Measurements from ENCODE around the gene ATP9A. TPM values are rescaled to one million over a fixed set of nuclear protein-coding genes. Genes with fewer than 3 reads are reported as not detected.
"Not testable (repeated sequence)": the region's sequence is repeated elsewhere in the genome, so short reads cannot be mapped to it uniquely, and the experiment has no call there.

Gene ATP9A
- total RNA-seq, 2 experiments from 2014 or later, result 0.21 to 0.50 TPM

DNA sequence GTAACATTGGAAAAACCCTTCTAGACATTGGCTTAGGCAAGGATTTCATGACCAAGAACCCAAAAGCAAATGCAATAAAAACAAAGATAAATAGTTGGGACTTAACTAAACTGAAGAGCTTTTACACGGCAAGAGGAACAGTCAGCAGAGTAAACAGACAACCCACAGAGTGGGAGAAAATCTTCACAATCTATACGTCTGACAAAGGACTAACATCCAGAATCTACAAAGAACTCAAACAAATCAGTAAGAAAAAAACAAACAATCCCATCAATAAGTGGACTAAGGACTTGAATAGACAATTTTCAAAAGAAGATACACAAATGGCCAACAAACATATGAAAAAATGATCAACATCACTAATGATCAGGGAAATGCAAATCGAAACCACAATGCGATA, 45.9 kb downstream of the ATP9A start:
- H3K27ac Mint-ChIP-seq; H3K9me3 Mint-ChIP-seq; H3K36me3 Mint-ChIP-seq (ENCODE audit: low read depth); H3K4me1 Mint-ChIP-seq; CTCF ChIA-PET; POLR2A ChIA-PET; H3K4me3 Mint-ChIP-seq; DNase-seq: not testable (repeated sequence)
- H3K27me3 Mint-ChIP-seq, result peaks cover 11% of the 10 kb centered on the region

DNA sequence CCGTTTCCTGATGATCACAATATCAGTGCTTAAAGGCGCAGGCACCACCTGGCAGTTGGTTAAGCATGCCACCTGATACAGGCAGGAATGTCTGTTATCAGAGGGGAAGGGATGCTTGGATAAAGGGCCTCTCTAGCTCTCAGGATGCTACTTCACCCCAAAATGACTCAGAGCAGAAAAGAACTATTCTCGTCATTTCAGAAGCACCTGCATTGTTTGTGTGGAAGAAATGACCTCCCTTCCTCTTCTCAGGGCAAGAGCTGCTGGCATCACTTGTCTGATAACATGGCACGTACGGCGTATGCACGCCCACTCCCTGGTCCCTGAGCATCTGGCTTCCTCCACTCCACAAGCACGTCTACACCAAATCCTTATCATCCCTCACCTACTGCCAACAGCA, 47.3 kb downstream of the ATP9A start:
- peaks cover 1% of the 10 kb centered on the region for H3K4me1 Mint-ChIP-seq
- DNase-seq, result no peak
- POLR2A ChIA-PET, result no interaction called here
- peaks cover 11% of the 10 kb centered on the region for H3K27me3 Mint-ChIP-seq
- no peaks in the 10 kb centered on the region for H3K36me3 Mint-ChIP-seq (ENCODE audit: low read depth)
- H3K4me3 Mint-ChIP-seq, result no peak overlapping the region
- CTCF ChIA-PET, result interaction anchor here (1.2 kb wide), 1 partner anchor 24 kb away, joined by 3 read pairs; no protein-coding TSS in a partner anchor
- H3K9me3 Mint-ChIP-seq, result no peaks in the 10 kb centered on the region
- no peak overlapping the region for H3K27ac Mint-ChIP-seq

DNA sequence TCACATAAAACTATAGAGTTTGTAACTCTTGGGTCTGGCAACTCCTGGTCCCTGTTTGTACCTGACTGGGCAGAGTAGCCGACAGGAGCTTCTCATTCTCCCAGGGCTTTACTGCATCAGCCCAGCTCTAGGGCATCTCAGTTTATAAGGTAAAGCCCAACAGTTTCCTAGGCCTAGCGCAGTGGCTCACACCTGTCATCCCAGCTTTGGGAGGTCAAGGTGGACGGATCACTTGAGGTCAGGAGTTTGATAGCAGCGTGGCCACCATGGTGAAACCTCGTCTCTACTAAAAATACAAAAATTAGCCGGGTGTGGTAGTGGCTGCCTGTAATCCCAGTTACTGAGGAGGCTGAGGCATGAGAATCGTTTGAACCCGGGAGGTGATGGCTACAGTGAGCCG, 47.8 kb downstream of the ATP9A start:
- POLR2A ChIA-PET, result no interaction called here
- peaks cover 6% of the 10 kb centered on the region for H3K4me1 Mint-ChIP-seq
- no peak for DNase-seq
- CTCF ChIA-PET, result no interaction called here
- no peak overlapping the region for H3K4me3 Mint-ChIP-seq
- peaks cover 11% of the 10 kb centered on the region for H3K27me3 Mint-ChIP-seq
- H3K36me3 Mint-ChIP-seq (ENCODE audit: low read depth), result no peaks in the 10 kb centered on the region
- H3K27ac Mint-ChIP-seq, result no peak overlapping the region
- H3K9me3 Mint-ChIP-seq, result no peaks in the 10 kb centered on the region

DNA sequence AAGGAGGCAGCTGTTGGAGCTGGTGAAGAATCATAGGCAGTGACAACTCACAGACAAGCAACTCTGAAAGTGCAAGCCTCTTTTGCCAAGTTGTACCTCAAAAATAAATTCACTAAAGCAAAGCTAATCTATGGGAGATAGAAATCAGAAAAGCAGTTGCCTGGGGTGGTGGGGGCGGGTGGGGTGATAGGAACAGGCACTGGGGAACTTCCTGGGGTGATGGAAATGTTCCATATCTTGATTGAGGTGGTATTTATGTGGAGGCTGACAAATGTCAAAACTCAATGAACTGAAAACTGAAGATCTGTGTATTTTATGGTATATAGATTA, 52.4 kb downstream of the ATP9A start:
- no peak for DNase-seq
- Mint-ChIP-seq H3K27me3 (peaks cover 2% of the 10 kb centered on the region), H3K4me3 (no peak overlapping the region), H3K27ac (no peak overlapping the region), H3K36me3 (ENCODE audit: low read depth) (no peaks in the 10 kb centered on the region), H3K9me3 (no peaks in the 10 kb centered on the region), H3K4me1 (peaks cover 11% of the 10 kb centered on the region)
- ChIA-PET CTCF (interaction anchor here (0.7 to 1.7 kb wide), 3 partner anchors 14 to 1013 kb away, joined by 3 to 4 read pairs (median 3); no protein-coding TSS in a partner anchor), POLR2A (no interaction called here)

DNA sequence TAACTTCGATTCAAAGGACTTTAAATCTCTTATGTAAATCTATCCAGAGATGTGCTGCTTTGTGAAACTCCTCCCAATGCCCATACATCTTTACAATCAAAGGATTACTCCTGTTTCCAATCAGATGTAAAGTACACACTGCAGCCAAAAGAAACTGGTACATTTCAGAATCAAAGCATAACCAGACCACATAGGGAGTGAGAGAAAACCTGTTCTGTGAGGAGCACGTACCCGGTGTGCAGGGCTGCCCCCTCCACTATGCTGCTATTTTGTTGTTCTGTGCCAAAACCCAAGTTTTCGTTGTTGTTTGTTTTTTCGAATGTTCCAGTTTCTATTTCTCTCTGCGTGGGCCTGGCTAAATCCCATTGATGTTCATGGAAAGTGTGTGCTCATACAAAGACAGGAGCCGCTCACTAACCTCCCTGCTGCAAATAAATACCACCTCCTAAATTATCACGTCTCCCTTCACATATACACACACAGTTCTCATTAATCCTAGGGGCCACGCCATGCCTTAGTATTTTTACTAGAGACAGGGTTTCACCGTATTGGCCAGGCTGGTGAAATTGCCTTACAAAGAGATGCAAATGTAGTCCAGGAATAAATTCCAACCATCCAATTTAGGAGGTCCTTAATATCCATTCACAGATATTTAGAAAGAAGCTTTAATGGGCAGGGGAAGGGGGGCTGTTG, 52.9 kb downstream of the ATP9A start:
- Mint-ChIP-seq H3K9me3 (no peaks in the 10 kb centered on the region), H3K27me3 (peaks cover 2% of the 10 kb centered on the region), H3K27ac (no peak overlapping the region), H3K4me1 (peaks cover 11% of the 10 kb centered on the region), H3K36me3 (ENCODE audit: low read depth) (no peaks in the 10 kb centered on the region), H3K4me3 (no peak overlapping the region)
- ChIA-PET CTCF (interaction anchor here (1.1 kb wide), 1 partner anchor 18 kb away, joined by 3 read pairs; no protein-coding TSS in a partner anchor), POLR2A (no interaction called here)
- no peak for DNase-seq

DNA sequence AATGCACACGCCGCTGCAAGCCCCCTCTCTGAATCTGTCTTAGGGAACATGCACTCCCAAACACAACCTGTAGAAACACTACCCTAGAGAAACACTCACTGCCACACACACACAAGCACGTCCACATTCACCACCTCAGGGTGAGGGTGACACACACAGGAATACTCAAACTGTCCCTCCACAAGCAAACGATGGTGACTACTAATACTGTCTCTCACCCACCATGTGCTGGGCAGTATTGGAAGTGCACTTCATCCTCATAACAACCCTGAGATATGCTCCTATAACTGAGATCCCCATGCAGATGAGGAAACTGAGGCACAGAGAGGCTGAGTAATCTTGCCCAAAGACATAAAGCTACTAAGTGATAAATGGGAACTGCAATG, 55.0 kb downstream of the ATP9A start:
- ChIA-PET CTCF (no interaction called here), POLR2A (no interaction called here)
- Mint-ChIP-seq H3K4me1 (peaks cover 11% of the 10 kb centered on the region), H3K27ac (no peak overlapping the region), H3K4me3 (no peak overlapping the region), H3K36me3 (ENCODE audit: low read depth) (no peaks in the 10 kb centered on the region), H3K27me3 (peaks cover 2% of the 10 kb centered on the region), H3K9me3 (no peaks in the 10 kb centered on the region)
- DNase-seq, result no peak

DNA sequence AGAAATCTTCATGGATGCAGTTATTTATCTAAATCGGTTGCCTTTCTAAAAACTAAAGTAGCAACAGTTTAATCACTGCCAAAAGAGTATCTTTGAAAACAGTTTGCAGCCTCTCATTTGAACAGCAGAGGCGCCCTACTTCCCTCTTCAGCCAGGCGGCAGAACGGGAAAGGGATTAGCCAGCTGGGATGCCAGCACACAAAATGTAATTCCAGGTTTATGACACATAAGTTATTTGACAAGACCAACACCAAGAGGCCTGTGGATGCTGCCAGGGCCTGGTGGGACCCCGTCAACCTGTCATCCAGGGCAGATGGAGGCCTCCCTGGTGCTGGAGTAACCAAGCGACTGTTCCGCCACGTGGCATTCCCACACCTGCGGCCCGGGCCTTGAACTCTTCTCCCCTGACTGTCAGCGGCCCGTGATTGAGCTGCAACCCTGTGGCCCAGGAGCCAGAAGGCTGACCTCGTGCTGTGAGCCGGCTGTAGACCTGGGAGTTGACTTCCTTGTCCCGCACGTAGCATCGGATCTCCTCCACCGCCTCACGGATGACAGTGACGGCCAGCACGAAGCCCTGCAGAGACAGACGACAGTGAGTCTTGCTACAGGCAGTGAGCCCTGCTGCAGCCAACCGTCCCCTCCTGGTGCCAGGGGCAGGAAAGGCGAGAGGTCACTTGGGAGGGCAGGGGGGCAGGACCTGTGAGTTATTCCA, 55.5 kb downstream of the ATP9A start:
- H3K4me3 Mint-ChIP-seq, result no peak overlapping the region
- H3K27ac Mint-ChIP-seq, result no peak overlapping the region
- no peaks in the 10 kb centered on the region for H3K9me3 Mint-ChIP-seq
- no peak for DNase-seq
- peaks cover 11% of the 10 kb centered on the region for H3K4me1 Mint-ChIP-seq
- ChIA-PET CTCF (no interaction called here), POLR2A (no interaction called here)
- no peaks in the 10 kb centered on the region for H3K36me3 Mint-ChIP-seq (ENCODE audit: low read depth)
- peaks cover 2% of the 10 kb centered on the region for H3K27me3 Mint-ChIP-seq

DNA sequence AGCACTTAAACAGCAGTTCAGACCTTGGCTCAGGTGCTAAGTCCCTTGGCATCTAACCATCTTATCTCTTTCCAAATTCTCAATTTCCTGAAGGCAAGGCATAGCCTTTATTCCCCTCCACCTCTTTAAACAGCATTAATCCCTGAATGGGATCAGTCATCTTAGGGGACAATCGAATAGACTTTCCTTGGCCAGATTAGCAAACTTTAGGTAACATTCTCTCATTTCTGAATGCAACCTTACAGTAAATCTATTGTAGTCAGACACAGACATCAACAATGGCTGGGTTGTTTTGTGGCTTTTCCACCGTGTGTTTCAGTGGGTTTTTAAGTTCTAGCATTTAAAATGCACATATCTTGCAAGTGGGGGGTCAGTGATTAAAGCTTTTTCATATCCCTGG, 56.8 kb downstream of the ATP9A start:
- H3K9me3 Mint-ChIP-seq, result no peaks in the 10 kb centered on the region
- peaks cover 11% of the 10 kb centered on the region for H3K4me1 Mint-ChIP-seq
- no peaks in the 10 kb centered on the region for H3K36me3 Mint-ChIP-seq (ENCODE audit: low read depth)
- H3K27ac Mint-ChIP-seq, result no peak overlapping the region
- H3K4me3 Mint-ChIP-seq, result no peak overlapping the region
- ChIA-PET CTCF (interaction anchor here (0.6 to 0.8 kb wide), 2 partner anchors 97 to 674 kb away, joined by 3 read pairs; no protein-coding TSS in a partner anchor), POLR2A (no interaction called here)
- peaks cover 7% of the 10 kb centered on the region for H3K27me3 Mint-ChIP-seq
- DNase-seq, result no peak

DNA sequence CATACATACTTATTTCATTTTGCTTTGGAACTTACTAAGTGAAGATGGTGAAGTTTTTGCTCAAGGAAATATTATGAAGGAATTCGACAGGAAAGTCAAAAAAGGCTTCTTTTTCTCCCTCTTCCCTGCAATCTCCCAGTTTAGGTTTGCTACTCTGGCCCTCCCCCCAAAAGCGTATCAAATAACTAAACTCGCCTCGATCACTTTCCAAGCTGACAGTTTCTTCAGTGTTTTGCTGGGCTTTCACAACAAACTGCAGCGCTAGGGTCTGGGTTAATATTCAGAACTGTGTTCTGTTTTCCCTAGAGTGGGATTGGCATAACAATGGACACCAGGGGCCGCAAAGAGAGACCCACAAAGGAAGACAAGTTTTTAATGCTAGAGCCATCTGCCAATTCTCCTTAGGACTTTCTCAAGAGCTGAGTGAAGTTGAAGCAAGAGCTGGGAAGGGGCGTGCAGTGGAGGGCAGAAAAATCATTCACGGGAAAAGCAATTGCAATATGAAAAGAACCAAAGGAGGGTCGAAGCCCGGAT, 57.8 kb downstream of the ATP9A start:
- ChIA-PET POLR2A (no interaction called here), CTCF (interaction anchor here (0.6 kb wide), 1 partner anchor 86 kb away, joined by 4 read pairs; no protein-coding TSS in a partner anchor)
- H3K36me3 Mint-ChIP-seq (ENCODE audit: low read depth), result no peaks in the 10 kb centered on the region
- H3K4me1 Mint-ChIP-seq, result peaks cover 5% of the 10 kb centered on the region
- no peak for DNase-seq
- no peaks in the 10 kb centered on the region for H3K9me3 Mint-ChIP-seq
- no peak overlapping the region for H3K4me3 Mint-ChIP-seq
- no peak overlapping the region for H3K27ac Mint-ChIP-seq
- peaks cover 10% of the 10 kb centered on the region for H3K27me3 Mint-ChIP-seq

DNA sequence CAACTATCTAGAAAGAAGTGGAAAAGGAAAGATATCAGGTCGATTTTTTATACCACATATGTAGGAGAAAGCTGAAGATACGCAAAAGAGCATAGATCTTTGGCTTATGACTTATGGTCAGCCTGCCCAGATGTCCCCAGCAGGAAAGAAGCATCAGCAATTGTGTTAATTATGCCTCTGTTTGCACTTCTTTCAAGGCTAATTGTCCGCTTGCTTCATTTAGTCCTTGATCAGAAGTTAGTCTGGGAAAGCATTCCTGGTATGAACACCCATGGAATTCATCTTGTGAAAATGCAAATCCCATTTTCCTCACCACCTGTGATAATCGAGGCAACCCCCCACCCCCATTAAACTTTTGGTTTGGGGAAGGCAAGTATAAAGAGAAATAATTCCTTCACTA, 62.8 kb downstream of the ATP9A start:
- H3K27ac Mint-ChIP-seq, result no peak overlapping the region

DNA sequence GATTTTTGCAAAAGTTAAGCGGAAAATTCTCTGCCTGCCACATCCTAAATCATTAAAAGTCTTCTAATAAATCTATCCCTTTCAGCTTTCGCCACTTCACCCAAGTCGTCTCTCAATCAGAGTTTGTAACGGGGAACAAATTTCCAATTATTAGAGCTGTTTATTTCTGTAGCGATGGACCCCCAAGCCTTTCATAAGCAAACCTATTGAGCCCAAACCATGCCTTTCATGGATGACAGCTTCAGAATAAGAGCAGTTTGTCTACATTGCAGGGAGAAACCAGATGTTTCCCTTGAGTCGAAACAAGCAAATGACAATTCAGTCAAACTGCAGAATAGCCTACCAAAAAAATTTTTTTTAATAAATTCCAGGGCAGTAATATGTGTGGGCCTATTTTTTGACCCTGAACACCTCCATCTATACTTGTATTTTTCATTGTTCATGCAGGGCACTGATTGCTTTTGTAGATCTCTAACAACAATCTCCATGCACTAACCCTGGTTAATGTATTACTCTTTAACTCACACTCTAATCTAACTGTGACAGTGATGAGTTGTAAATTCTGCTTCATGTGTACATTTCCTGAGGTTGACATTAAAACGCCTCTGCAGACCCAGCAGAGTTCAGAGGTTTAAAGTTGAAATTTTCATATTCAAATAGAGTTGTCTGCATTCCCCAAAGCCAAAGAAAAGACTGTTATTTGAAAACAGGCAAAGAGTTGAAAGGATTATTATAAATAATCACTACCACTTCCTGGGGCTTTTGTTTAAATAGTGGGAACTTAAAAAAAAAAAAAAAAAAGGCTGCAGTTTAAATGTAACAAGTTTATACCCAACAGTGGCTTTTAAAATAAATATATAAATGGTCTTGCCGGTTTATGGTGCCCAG, 64.5 kb downstream of the ATP9A start:
- ChIA-PET POLR2A (no interaction called here), CTCF (no interaction called here)
- Mint-ChIP-seq H3K36me3 (ENCODE audit: low read depth) (no peaks in the 10 kb centered on the region), H3K4me1 (no peaks in the 10 kb centered on the region), H3K4me3 (no peak overlapping the region), H3K27ac (no peak overlapping the region), H3K27me3 (peaks cover 20% of the 10 kb centered on the region), H3K9me3 (no peaks in the 10 kb centered on the region)
- no peak for DNase-seq

More for the DNA sequence above, 62.8 kb downstream of the ATP9A start:
- ChIA-PET CTCF (no interaction called here), POLR2A (no interaction called here)
- Mint-ChIP-seq H3K4me3 (no peak overlapping the region), H3K9me3 (no peaks in the 10 kb centered on the region), H3K27me3 (peaks cover 20% of the 10 kb centered on the region), H3K36me3 (ENCODE audit: low read depth) (no peaks in the 10 kb centered on the region), H3K4me1 (no peaks in the 10 kb centered on the region)
- no peak for DNase-seq

DNA sequence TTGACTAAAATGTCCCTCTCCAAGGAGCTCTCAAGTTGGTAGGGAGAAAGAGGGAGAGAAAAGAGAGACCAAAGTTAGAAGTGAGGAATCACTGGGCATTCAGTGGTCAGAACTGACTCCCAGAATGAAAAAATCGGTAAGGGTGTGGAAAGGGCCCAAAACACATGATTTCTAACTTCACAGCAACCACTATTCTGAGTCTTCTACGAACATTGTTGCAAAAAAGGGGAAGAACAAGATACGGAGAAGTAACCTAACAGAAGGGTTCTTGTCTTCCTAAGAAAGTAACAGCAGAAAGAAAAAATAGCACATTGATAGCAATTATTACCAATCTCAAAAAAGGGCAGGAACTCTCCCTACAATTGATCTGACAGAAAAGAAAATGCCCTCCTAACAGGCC, 65.6 kb downstream of the ATP9A start:
- CTCF ChIA-PET, result no interaction called here

DNA sequence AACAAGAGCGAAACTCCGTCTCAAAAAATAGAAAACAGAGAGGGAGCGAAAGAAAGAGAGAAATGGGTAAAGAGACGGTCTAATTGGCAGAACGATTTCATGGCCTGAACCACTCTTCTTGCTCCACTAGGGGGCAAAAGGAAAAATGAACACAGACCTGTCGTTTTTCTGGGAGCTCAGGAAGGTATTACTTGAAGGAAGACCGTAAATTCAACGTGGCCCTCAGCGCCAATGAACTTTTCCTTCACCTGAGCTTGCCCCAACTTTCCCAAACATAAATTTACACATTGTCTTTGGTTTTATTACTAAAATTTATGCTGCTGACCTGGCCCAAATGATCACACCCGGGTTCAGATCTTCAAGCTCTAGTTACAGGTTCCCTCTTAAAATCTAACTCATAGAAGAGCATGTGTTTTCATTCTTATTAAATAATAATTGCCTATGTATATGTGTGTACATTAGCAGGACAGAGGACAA, 67.3 kb downstream of the ATP9A start:
- Mint-ChIP-seq H3K4me3 (no peak overlapping the region), H3K9me3 (no peaks in the 10 kb centered on the region), H3K27me3 (peaks cover 24% of the 10 kb centered on the region), H3K36me3 (ENCODE audit: low read depth) (no peaks in the 10 kb centered on the region), H3K27ac (no peak overlapping the region), H3K4me1 (peaks cover 10% of the 10 kb centered on the region)
- peak; percentile 10 for DNase-seq
- CTCF ChIA-PET, result interaction anchor here (0.6 kb wide), 1 partner anchor 225 kb away, joined by 3 read pairs; no protein-coding TSS in a partner anchor
- POLR2A ChIA-PET, result no interaction called here

More for the DNA sequence above, 65.6 kb downstream of the ATP9A start:
- Mint-ChIP-seq H3K4me3 (no peak overlapping the region), H3K4me1 (no peaks in the 10 kb centered on the region), H3K27ac (no peak overlapping the region), H3K9me3 (no peaks in the 10 kb centered on the region), H3K27me3 (peaks cover 20% of the 10 kb centered on the region), H3K36me3 (ENCODE audit: low read depth) (no peaks in the 10 kb centered on the region)
- POLR2A ChIA-PET, result no interaction called here
- no peak for DNase-seq
